Measurements from ENCODE around the gene UTP18. TPM values are rescaled to one million over a fixed set of nuclear protein-coding genes. Genes with fewer than 3 reads are reported as not detected.

UTP18 gene
- total and polyA plus RNA-seq, 4 donors, result 12.0 to 21.0 (median 17.0) TPM

DNA sequence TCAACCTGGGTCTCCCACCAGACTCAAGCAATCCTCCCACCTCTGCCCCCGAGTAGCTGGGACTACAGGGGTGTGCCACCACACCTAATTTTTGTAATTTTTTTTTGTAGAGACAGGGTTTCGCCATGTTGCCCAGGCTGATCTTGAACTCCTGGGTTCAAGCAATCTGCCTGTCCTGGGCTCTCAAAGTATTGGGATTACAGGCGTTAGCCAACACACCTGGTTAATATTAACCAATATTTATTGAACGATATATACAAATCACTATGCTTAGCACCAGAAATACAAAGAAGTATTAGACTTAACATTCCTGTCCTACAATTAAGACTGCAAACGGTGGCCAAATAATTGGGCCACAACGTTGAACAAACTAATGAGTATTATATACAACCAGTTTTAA, 4.7 kb upstream of the UTP18 start:
- WGBS, 2 donors, result 90 to 91% methylated on average over 6 of the region's 6 CpGs

DNA sequence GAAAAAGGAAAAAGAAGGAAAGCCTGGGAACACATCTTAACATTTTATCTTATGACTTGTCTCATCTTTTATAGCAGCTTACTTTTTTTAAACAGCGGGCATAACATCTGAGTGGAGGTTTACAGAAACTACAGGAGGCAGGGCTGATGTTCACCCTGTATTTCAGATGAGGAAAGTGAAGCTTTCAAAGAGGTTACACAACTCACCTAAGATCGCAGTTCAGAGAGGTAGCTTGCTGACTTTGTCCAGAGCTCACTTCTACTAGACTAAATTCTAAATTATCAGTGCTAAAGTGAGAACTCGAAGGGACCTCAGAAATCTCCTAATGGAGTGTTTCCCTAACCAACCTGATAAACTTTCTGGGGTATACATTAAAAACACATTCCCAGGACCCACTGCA, 4.2 kb upstream of the UTP18 start:
- Histone ChIP-seq H3K4me1 (ENCODE audit: control insufficient read depth in 1 of 2, insufficient read depth in 2 of 2, low read length in 2 of 2) (no peaks in the 10 kb centered on the region), H3K9me3 (ENCODE audit: control insufficient read depth, low read length) (no peaks in the 10 kb centered on the region), H3K27me3 (ENCODE audit: control insufficient read depth in 1 of 2, insufficient read depth in 2 of 2, low read length in 1 of 2) (no peaks in the 10 kb centered on the region), H3K27ac (ENCODE audit: low read depth in 1 of 2, low read length in 2 of 2) (no peak overlapping the region), H3K36me3 (ENCODE audit: control insufficient read depth in 1 of 2, insufficient read depth in 2 of 2, low read length in 1 of 2) (no peaks in the 10 kb centered on the region), H3K4me3 (ENCODE audit: low read length in 2 of 2) (no peak overlapping the region)
- 91% methylated on average over 3 of the region's 3 CpGs for WGBS, 2 donors
- DNase-seq (no peak), ATAC-seq (ENCODE audit: low FRiP score) (no peak)
- intact Hi-C loops (cut with DNase I), result no loop called here

More for the DNA sequence above, 4.7 kb upstream of the UTP18 start:
- H3K27me3 ChIP-seq (ENCODE audit: control insufficient read depth in 1 of 2, insufficient read depth in 2 of 2, low read length in 1 of 2), result no peaks in the 10 kb centered on the region
- no peaks in the 10 kb centered on the region for H3K36me3 ChIP-seq (ENCODE audit: control insufficient read depth in 1 of 2, insufficient read depth in 2 of 2, low read length in 1 of 2)
- DNase-seq (no peak), ATAC-seq (ENCODE audit: low FRiP score) (no peak)
- H3K4me1 ChIP-seq (ENCODE audit: control insufficient read depth in 1 of 2, insufficient read depth in 2 of 2, low read length in 2 of 2), result no peaks in the 10 kb centered on the region
- no peak overlapping the region for H3K27ac ChIP-seq (ENCODE audit: low read depth in 1 of 2, low read length in 2 of 2)
- H3K9me3 ChIP-seq (ENCODE audit: control insufficient read depth, low read length), result no peaks in the 10 kb centered on the region
- intact Hi-C loops (cut with DNase I), result no loop called here
- H3K4me3 ChIP-seq (ENCODE audit: low read length in 2 of 2), result no peak overlapping the region

DNA sequence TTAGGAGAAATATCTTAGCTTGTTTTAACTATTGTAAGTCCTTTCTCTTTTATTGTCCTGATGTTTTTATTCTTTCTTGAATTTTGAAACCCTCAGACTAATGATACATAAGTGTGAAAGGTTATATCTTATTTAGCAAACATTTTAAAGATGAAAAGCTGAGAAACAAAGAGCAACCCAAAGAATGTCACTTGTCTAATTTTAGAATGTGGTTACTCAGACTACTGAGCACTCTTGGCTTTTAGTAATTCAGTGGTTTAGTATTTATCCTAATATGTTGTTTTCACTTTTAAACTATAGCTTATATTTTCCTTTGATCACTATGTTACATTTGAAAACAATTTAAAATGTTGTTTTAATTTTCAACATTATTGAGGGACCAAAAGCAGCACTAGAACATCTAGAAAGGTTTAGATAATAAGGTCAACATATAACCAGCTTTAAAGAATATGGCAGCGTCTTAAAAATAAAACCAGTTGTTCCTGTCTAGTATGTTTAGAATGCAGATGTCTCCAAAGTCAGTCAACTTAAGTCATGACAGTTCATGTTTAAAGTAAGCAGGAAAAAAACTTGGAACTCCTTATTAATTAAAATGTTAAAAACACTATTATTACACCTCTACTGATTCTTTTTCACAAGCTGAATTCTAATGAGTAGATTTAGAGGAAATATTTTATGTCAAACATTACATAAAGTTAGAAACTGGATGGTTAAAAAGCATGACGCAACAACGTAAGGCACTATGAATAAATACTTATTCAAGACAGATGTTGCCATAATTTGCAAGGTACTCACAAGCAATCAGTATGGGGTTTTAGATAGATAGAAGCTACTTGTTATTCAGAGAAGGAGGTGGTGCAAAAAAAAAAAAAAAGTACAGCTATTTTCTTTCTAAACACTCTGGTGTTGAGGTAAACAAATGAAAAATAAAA, 2.9 kb upstream of the UTP18 start:
- no peak overlapping the region for H3K4me3 ChIP-seq (ENCODE audit: low read length in 2 of 2)
- intact Hi-C loops (cut with DNase I), result no loop called here
- no peak for ATAC-seq (ENCODE audit: low FRiP score)
- no peaks in the 10 kb centered on the region for H3K27me3 ChIP-seq (ENCODE audit: control insufficient read depth in 1 of 2, insufficient read depth in 2 of 2, low read length in 1 of 2)
- H3K4me1 ChIP-seq (ENCODE audit: control insufficient read depth in 1 of 2, insufficient read depth in 2 of 2, low read length in 2 of 2), result no peaks in the 10 kb centered on the region
- 76 to 80% methylated on average over 3 of the region's 3 CpGs for WGBS, 2 donors
- no peaks in the 10 kb centered on the region for H3K36me3 ChIP-seq (ENCODE audit: control insufficient read depth in 1 of 2, insufficient read depth in 2 of 2, low read length in 1 of 2)
- DNase-seq, result no peak
- H3K9me3 ChIP-seq (ENCODE audit: control insufficient read depth, low read length), result no peaks in the 10 kb centered on the region
- H3K27ac ChIP-seq (ENCODE audit: low read depth in 1 of 2, low read length in 2 of 2), result no peak overlapping the region

DNA sequence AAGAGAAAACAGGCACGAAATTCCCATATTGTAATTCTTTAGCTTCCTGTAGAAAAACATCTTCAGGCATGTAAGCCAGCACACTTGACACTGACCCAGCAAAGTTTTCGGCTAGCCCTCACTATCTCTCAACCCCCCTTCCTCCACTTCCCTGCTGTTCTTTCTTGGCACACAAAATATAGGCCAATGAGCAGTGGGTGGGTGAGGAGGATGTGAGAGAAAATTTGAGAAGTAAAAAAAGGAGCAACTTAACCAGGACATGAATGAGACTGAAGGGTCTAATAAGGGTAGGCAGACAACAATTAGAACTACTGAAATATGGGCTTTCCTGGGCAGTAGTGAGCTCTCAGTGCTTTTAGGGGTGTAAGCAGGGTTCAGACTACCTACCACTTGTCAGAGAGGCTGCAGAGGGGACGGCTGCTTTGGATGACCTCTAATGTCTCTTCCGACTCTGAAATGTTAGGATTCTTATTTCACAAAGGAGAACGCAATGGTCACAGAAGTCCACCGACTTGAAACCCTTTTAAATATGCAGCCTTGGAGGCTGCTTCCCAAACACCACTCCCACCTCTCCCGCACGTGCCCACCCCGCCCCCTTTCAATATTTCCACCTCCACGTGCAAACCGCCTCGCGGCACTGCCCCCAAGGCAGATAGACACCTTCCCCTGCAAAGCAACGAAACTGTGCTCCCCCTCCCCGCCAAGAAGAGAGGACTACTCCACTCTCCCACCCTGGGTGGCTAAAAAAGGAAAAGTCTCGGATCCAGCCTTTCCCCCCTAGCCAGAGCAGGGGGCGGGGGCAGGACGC, 1.4 kb upstream of the UTP18 start:
- no peak for ATAC-seq (ENCODE audit: low FRiP score)
- WGBS, 2 donors, result 2% methylated on average over 15 to 18 of the region's 18 CpGs
- DNase-seq, result peak in 1 of 2 donors; percentile 55
- Histone ChIP-seq H3K4me3 (ENCODE audit: low read length in 2 of 2) (peak overlapping the region; percentile 80 to 94), H3K27ac (ENCODE audit: low read depth in 1 of 2, low read length in 2 of 2) (no peak overlapping the region), H3K4me1 (ENCODE audit: control insufficient read depth in 1 of 2, insufficient read depth in 2 of 2, low read length in 2 of 2) (no peaks in the 10 kb centered on the region), H3K9me3 (ENCODE audit: control insufficient read depth, low read length) (no peaks in the 10 kb centered on the region), H3K36me3 (ENCODE audit: control insufficient read depth in 1 of 2, insufficient read depth in 2 of 2, low read length in 1 of 2) (no peaks in the 10 kb centered on the region), H3K27me3 (ENCODE audit: control insufficient read depth in 1 of 2, insufficient read depth in 2 of 2, low read length in 1 of 2) (no peaks in the 10 kb centered on the region)
- intact Hi-C loops (cut with DNase I), result no loop called here

DNA sequence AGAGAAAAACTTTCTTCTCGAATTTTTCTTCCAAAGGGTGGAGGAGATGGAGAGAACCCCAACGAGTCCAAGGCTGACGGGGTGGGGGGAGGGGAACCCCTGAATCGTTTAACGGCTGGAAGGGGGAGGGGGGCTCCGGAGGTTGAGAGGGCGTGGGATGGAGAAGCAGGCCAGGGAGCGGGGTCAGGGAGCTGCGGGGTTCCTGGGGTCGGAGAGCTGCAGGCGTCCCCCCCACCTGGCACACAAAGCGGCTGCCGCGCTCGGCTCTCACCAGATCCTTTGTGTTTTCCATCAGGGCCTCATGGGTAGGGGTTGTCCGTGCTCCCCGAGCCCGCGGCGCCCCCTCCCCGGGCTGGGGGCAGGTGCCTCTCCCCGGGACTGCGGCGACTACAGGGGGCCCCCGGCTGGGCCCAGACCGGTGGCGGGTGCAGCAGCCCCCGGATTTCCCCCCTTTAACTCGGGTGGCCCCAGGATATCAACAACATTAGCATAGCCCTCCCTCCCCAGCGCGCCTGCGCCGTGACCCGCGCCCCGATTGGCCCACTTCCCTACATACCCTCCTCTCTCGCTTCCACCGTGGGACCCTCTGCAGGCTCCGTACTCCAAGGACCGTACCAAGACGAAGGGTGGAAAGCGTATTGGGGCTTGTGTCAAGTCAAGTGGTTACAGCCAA, 646 bp upstream of the UTP18 start, which contains the start of gene MBTD1:
MBTD1 (minus strand) TSS at position 486 of the 673 bp plus-strand sequence. CDS start 34,888 bp downstream, outside the sequence.
- Histone ChIP-seq H3K4me3 (ENCODE audit: low read length in 2 of 2) (peak within 1 kb of the TSS; percentile 80 to 94), H3K27me3 (ENCODE audit: control insufficient read depth in 1 of 2, insufficient read depth in 2 of 2, low read length in 1 of 2) (no peaks in the 10 kb centered on the region), H3K4me1 (ENCODE audit: control insufficient read depth in 1 of 2, insufficient read depth in 2 of 2, low read length in 2 of 2) (no peaks in the 10 kb centered on the region), H3K27ac (ENCODE audit: low read depth in 1 of 2, low read length in 2 of 2) (peak within 1 kb of the TSS; percentile 80 to 85), H3K36me3 (ENCODE audit: control insufficient read depth in 1 of 2, insufficient read depth in 2 of 2, low read length in 1 of 2) (no peaks in the 10 kb centered on the region), H3K9me3 (ENCODE audit: control insufficient read depth, low read length) (no peaks in the 10 kb centered on the region)
- intact Hi-C loops (cut with DNase I), result no loop called here
- 0 to 2% methylated on average over 30 to 42 of the region's 42 CpGs for WGBS, 2 donors
- DNase-seq, result peak; percentile 97 to 98
- ATAC-seq (ENCODE audit: low FRiP score), result peak; percentile 96

DNA sequence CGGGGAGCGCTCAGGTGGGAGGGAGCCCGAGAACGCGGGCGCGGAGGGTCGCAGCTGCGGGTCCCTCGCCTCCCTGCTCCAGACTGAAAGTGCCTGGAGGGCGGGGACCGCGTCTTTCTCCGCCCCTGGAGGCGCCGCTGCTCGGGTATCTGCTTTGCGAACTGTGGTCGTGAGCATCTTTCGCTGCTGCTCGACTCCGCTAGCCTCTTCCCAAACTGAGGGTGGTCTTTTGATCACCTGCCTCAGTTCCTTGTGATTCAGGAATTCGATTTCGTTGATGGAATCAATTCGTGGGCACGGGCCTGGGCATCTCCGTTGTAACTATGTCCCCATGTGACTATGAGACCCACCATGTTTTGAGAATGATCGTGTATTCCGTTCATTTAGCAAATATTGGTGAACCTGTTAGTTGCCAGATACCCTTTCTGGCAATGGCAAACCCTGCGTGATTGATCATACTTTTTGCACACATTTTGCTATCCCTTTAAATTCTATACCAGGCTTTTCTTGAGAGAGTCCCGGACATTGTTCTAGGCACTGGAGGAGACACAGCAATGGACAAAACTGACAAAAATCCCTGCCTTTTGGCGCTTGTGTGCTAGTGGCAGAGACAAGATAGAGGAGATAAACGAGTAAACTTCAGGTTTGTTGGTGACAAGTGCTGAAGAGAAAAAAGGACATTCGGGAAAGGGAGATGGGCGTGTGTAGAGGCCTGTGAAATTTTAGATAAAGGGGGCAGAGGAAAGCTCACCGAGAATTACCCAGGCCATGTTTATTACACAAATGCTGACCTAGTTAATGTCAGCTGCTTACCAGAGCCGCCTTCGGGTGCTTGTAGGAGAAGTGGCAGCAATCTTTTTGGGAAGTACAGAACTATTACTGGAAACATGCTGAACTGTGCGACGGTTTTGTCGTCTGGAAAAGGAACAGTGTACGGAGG, 948 bp downstream of the UTP18 start:
- Histone ChIP-seq H3K9me3 (ENCODE audit: control insufficient read depth, low read length) (no peaks in the 10 kb centered on the region), H3K4me3 (ENCODE audit: low read length in 2 of 2) (peak overlapping the region; percentile 53 to 92), H3K27me3 (ENCODE audit: control insufficient read depth in 1 of 2, insufficient read depth in 2 of 2, low read length in 1 of 2) (no peaks in the 10 kb centered on the region), H3K27ac (ENCODE audit: low read depth in 1 of 2, low read length in 2 of 2) (peak overlapping the region in 1 of 2 donors; percentile 80), H3K36me3 (ENCODE audit: control insufficient read depth in 1 of 2, insufficient read depth in 2 of 2, low read length in 1 of 2) (no peaks in the 10 kb centered on the region), H3K4me1 (ENCODE audit: control insufficient read depth in 1 of 2, insufficient read depth in 2 of 2, low read length in 2 of 2) (no peaks in the 10 kb centered on the region)
- WGBS, 2 donors, result 9 to 13% methylated on average over 34 to 42 of the region's 42 CpGs
- no peak for ATAC-seq (ENCODE audit: low FRiP score)
- peak in 1 of 2 donors; percentile 81 for DNase-seq
- intact Hi-C loops (cut with DNase I), result no loop called here

DNA sequence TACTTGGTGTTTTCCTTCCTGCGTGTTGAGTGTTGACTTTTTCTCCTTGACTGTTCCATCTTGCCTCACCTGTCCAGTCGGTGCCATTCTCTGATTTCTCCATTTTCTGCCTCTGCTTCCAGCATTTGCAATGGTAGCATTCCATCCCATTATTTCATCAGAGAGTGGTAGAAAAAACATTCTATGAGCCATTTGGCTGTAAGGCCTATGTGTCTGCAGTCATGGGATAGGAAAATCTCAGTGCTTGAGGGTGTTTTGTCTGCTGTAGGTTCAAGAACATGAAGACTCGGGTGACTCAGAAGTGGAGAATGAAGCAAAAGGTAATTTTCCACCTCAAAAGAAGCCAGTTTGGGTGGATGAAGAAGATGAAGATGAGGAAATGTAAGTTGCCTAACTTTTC, 2.7 kb downstream of the UTP18 start:
- no peaks in the 10 kb centered on the region for H3K27me3 ChIP-seq (ENCODE audit: control insufficient read depth in 1 of 2, insufficient read depth in 2 of 2, low read length in 1 of 2)
- DNase-seq (no peak), ATAC-seq (ENCODE audit: low FRiP score) (no peak)
- 94 to 96% methylated on average over 3 of the region's 3 CpGs for WGBS, 2 donors
- no peaks in the 10 kb centered on the region for H3K9me3 ChIP-seq (ENCODE audit: control insufficient read depth, low read length)
- H3K27ac ChIP-seq (ENCODE audit: low read depth in 1 of 2, low read length in 2 of 2), result no peak overlapping the region
- no peaks in the 10 kb centered on the region for H3K4me1 ChIP-seq (ENCODE audit: control insufficient read depth in 1 of 2, insufficient read depth in 2 of 2, low read length in 2 of 2)
- intact Hi-C loops (cut with DNase I), result no loop called here
- H3K36me3 ChIP-seq (ENCODE audit: control insufficient read depth in 1 of 2, insufficient read depth in 2 of 2, low read length in 1 of 2), result no peaks in the 10 kb centered on the region
- H3K4me3 ChIP-seq (ENCODE audit: low read length in 2 of 2), result no peak overlapping the region

All from aorta (tissue), 5 donors.